AG10803 (cell line): ENCODE results near the gene KDM5A.
A peak's percentile ranks its signal among the peaks of the same experiment; 100 is the strongest.

Source experiments
- DNase-seq: peaks from one replicate; pipeline ENCODE4 v3.0.0; 2010; ENCODE audit warnings: low read depth
- H3K4me3 ChIP-seq: 2 replicates; pipeline ENCODE4 v1.5.1; 2011; ENCODE audit warnings: mild to moderate bottlenecking, low read length, control low read depth
- CTCF ChIP-seq: conservative IDR thresholded peaks from 2 replicates; pipeline ENCODE4 v1.5.1; 2011; ENCODE audit warnings: mild to moderate bottlenecking, low read length, control low read depth, inconsistent platforms

KDM5A gene

DNA sequence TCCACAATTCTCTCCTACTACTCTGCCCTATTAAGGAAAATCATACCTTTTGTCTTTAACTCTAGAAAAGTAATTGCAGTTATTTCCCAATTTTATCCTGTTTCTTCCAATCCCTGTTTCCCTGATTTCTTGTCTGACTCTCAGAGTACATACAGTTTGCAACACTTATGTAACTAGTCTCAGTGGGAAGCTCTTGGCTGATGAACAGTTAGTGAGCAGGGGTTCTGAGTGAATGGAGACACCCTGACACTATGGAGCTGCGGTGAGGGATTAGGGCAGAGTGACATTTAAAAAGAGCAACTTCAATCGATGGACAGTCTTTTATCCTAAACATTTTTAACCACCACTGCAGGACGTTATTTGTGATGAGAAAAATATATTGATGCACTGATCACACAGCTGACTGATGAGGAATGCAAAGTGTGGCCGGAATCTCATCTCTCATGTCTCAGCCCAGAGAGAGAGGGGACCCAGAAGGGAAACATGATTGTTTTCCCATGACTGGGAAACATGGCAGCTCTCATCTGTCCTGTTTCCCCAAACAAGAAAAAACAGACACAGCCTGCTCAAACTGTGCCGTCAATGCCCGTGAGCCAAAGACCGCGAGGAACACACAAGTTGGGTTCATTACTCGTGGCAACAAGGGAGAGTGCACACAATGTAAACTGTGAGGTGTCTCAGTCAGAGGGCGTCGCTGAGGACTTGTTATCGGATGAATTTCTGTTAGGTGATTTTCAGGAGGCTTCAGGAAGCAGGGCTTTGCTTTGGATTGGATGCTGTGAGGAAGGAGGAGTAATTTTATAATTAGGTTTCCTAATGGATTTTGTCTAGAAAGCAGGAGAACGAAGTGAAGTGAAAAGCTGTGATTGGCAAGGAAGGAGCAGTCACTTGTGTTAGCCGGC is 121.3 kb downstream of the KDM5A start:
- no peak overlapping the region for H3K4me3 ChIP-seq
- DNase-seq = no peak
- no peak for TF ChIP-seq CTCF

- no peak for DNase-seq
Observed at GRCh38 chr12:265096-265495, 124.0 kb downstream of the KDM5A start.

DNA sequence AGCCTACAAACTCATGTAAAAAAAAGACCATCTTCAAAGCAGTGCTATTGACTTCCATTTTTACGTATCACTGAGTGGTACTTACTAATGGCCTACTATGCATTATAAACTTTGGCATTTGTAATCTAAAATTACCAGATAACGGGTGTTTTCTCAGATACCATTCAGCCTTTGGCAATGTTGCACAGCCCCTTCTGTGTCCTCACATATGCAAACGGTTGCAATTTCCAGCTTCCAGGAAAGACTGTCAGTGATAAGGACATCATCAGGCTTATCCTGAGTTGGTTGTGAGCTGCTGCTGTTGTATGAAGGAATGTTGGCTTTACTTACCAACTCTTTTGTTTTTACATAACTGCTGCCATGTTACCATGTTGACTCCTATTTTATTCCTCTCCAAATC is 124.9 kb downstream of the KDM5A start:
- no peak for DNase-seq
- no peak overlapping the region for H3K4me3 ChIP-seq
- TF ChIP-seq CTCF = no peak

More at GRCh38 chr12:265096-265495, 124.0 kb downstream of the KDM5A start:
- TF ChIP-seq CTCF = no peak
- H3K4me3 ChIP-seq = no peak overlapping the region

DNA sequence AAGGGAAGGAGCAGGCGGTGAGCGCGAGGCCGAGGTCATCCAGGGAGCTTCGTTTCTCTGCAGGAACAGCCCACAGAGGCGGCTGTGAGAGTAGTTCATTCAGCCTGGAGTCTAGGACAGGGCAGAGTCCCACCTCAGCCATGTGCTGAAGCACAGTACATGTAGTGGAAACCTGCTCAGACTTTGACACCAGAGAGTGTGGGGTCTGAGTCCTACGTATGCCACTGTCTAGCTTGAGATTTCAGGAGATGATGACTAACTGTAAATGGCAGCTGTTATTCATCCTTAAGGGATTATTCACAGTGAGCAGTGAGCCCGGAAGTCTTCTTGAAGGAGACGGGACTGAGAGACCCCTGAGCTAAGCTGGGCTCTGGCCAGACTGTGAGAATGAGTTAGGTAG is 125.5 kb downstream of the KDM5A start:
- H3K4me3 ChIP-seq = no peak overlapping the region
- DNase-seq = no peak
- no peak for TF ChIP-seq CTCF

- no peak within 1 kb of the TSS for H3K4me3 ChIP-seq
- TF ChIP-seq CTCF = no peak
- DNase-seq = peak; percentile 6
Observed at GRCh38 chr12:262817-263216, 126.3 kb downstream of the KDM5A start, which contains the start of gene SLC6A13. SLC6A13 (minus strand) TSS chr12:262836; CDS start chr12:260052, 2,784 bp downstream.

- no peak for TF ChIP-seq CTCF
- DNase-seq = no peak
- no peak overlapping the region for H3K4me3 ChIP-seq
Observed at GRCh38 chr12:262113-262512, 127.0 kb downstream of the KDM5A start.
